Erythroblast (primary cell): ENCODE results near the gene PDF.

Experiments
- GATA1 ChIP-seq: IDR thresholded peaks from 2 replicates; pipeline ENCODE4 v1.6.1; 2011; ENCODE audit warnings: low read depth, mild to moderate bottlenecking, control low read depth, low read length, moderate library complexity
- POLR2A ChIP-seq: IDR thresholded peaks from 2 replicates; pipeline ENCODE4 v1.6.1; 2011; ENCODE audit warnings: mild to moderate bottlenecking, low read length

DNA sequence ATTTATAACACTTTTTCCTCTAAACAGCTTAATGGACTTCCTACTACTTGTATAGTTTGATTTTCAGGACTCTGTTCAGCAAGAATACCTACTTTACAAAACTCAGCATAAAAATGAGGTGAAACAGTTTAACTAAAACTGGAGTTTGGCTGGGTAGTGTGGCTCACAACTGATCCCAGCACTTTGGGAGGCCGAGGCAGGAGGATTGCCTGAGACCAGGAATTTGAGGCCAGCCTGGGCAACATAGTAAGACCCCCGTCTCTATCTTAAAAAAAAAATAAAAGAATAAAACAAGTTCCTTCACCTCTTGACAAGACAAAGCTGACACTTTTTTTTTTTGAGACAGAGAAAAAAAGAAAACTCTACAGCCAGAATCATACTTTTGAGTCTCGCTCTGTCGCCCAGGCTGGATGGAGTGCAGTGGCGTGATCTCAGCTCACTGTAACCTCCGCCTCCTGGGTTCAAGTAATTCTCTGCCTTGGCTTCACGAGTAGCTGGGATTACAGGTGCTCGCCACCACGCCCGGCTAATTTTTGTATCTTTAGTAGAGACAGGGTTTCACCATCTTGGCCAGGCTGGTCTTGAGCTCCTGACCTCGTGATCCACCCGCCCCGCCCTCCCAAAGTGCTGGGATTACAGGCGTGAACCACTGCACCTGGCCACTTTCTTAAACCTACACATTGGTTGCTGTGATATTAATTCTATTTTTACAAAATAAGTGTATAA is 2.6 kb downstream of the PDF start:
- TF ChIP-seq POLR2A: no peak
- no peak for TF ChIP-seq GATA1
